ENCODE data around the gene PFKFB2. TPM values are rescaled to one million over a fixed set of nuclear protein-coding genes. Genes with fewer than 3 reads are reported as not detected.

PFKFB2 gene
- total and polyA plus RNA-seq, 4 experiments from 2014 or later = 0.40 to 1.9 (median 1.1) TPM

DNA sequence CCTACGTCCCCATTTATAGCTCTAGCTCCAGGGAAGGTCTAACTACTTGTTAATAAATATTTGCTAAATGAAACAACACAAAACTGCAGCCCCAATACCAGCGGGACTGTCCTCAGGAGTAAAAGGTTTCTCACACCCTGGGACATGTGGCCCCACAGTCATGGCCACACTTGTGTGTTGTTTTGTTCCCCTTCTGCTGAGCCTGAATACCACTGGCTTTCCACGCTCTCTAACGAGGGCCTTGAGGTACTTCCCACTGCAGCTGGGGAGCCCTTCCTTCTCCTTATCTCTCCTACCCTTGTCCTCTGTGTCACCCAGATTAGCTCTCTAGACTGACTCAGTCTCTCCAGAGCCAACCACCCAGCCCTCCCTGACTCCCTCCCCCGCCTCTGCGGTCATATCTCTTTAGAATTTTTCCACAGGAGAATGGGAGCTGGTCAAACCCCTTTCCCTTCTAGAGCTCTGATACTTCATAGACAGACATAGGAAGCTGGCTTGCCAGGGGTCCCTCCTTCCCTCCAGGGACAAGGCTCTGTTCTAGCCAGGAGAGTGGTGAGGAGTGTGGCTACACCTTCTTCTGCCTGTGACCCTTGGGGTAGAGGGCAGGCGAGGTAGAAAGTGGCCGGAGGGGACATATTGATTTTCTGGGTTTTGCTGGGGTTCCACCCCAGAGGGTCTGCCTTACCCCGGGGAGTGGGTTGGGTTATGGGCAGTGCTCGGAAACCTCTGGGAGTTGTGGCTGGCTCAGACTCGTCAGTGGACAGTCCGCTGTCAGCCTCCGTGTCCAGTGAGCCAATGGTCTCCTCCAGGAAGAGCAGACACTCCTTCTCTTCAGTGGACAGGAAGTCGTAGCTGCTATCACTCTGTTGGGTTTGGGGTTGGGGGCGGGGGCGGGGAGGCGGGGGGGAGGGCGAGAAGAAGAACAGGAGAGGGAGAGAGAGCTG, 28.6 kb upstream of the PFKFB2 start:
- no peak overlapping the region for H3K27ac Mint-ChIP-seq
- peaks cover 5% of the 10 kb centered on the region for H3K4me1 ChIP-seq (ENCODE audit: insufficient read depth, low read length)
- no peak overlapping the region for H3K27ac ChIP-seq (ENCODE audit: low read depth, low read length)
- CTCF ChIA-PET (ENCODE audit: partially characterized antibody) = interaction anchor here (1.4 kb wide), 1 partner anchor 20 kb away, joined by 5 read pairs; no protein-coding TSS in a partner anchor
- peaks cover 25 to 40% of the 10 kb centered on the region in 2 donors for H3K27me3 Mint-ChIP-seq
- intact Hi-C loops (cut with micrococcal nuclease) = no loop called here
- H3K9me3 ChIP-seq (ENCODE audit: control insufficient read depth in 1 of 2, low read length in 2 of 2) = no peaks in the 10 kb centered on the region
- H3K4me3 ChIP-seq (ENCODE audit: low read length in 2 of 2) = no peak overlapping the region
- POLR2A ChIA-PET (ENCODE audit: partially characterized antibody) = no interaction called here
- DNase-seq = no peak
- H3K36me3 Mint-ChIP-seq = no peaks in the 10 kb centered on the region
- peaks cover 9% of the 10 kb centered on the region for H3K27me3 ChIP-seq (ENCODE audit: insufficient read depth, low read length)
- H3K4me3 Mint-ChIP-seq = no peak overlapping the region
- no peaks in the 10 kb centered on the region for H3K36me3 ChIP-seq (ENCODE audit: insufficient read depth, low read length)
- no peaks in the 10 kb centered on the region for H3K4me1 Mint-ChIP-seq
- H3K9me3 Mint-ChIP-seq = no peaks in the 10 kb centered on the region

GRCh38 chr1:207025146-207025880, 27.8 kb upstream of the PFKFB2 start:
- peaks cover 9% of the 10 kb centered on the region for H3K27me3 ChIP-seq (ENCODE audit: insufficient read depth, low read length)
- H3K9me3 ChIP-seq (ENCODE audit: control insufficient read depth in 1 of 2, low read length in 2 of 2) = no peaks in the 10 kb centered on the region
- H3K4me1 ChIP-seq (ENCODE audit: insufficient read depth, low read length) = no peaks in the 10 kb centered on the region
- Mint-ChIP-seq H3K9me3 (no peaks in the 10 kb centered on the region), H3K27me3 (peaks cover 29 to 47% of the 10 kb centered on the region in 2 donors), H3K36me3 (no peaks in the 10 kb centered on the region), H3K4me1 (no peaks in the 10 kb centered on the region), H3K27ac (no peak overlapping the region), H3K4me3 (no peak overlapping the region)
- intact Hi-C loops (cut with micrococcal nuclease) = no loop called here
- CTCF ChIA-PET (ENCODE audit: partially characterized antibody) = interaction anchor here (1.4 kb wide), 1 partner anchor 21 kb away, joined by 5 read pairs; no protein-coding TSS in a partner anchor
- H3K4me3 ChIP-seq (ENCODE audit: low read length in 2 of 2) = no peak overlapping the region
- no peak overlapping the region for H3K27ac ChIP-seq (ENCODE audit: low read depth, low read length)
- POLR2A ChIA-PET (ENCODE audit: partially characterized antibody) = no interaction called here
- no peaks in the 10 kb centered on the region for H3K36me3 ChIP-seq (ENCODE audit: insufficient read depth, low read length)
- DNase-seq = no peak

DNA sequence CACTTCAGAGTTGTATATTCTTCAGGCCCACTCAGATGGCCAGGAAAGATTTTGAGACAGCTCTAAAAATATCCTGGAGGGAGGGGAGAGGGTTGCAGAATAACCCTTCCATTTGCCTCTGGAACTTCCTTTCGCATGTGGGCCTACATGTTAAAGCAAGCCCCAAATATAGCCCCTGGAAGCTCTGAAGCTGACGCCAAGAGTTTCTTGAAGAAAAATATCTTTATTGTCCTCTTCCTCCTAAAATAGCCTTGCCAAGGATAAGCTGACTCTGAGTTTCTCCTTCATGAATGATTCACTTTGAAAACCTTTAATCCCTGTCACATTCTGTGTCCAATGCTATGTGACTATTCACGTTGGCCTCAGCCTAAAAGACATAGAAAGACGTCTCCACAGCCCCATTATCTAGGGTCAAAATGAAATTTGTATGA, 27.0 kb upstream of the PFKFB2 start:
- intact Hi-C loops (cut with micrococcal nuclease) = no loop called here
- H3K36me3 ChIP-seq (ENCODE audit: insufficient read depth, low read length) = no peaks in the 10 kb centered on the region
- no peaks in the 10 kb centered on the region for H3K4me1 ChIP-seq (ENCODE audit: insufficient read depth, low read length)
- no peak for DNase-seq
- H3K36me3 Mint-ChIP-seq = no peaks in the 10 kb centered on the region
- H3K27me3 Mint-ChIP-seq = peaks cover 30 to 48% of the 10 kb centered on the region in 2 donors
- H3K27ac ChIP-seq (ENCODE audit: low read depth, low read length) = no peak overlapping the region
- no peaks in the 10 kb centered on the region for H3K4me1 Mint-ChIP-seq
- H3K4me3 ChIP-seq (ENCODE audit: low read length in 2 of 2) = no peak overlapping the region
- CTCF ChIA-PET (ENCODE audit: partially characterized antibody) = interaction anchor here (1.4 kb wide), 1 partner anchor 22 kb away, joined by 5 read pairs; no protein-coding TSS in a partner anchor
- no peak overlapping the region for H3K27ac Mint-ChIP-seq
- H3K27me3 ChIP-seq (ENCODE audit: insufficient read depth, low read length) = peaks cover 9% of the 10 kb centered on the region
- H3K9me3 ChIP-seq (ENCODE audit: control insufficient read depth in 1 of 2, low read length in 2 of 2) = no peaks in the 10 kb centered on the region
- POLR2A ChIA-PET (ENCODE audit: partially characterized antibody) = no interaction called here
- no peak overlapping the region for H3K4me3 Mint-ChIP-seq
- H3K9me3 Mint-ChIP-seq = no peaks in the 10 kb centered on the region

DNA sequence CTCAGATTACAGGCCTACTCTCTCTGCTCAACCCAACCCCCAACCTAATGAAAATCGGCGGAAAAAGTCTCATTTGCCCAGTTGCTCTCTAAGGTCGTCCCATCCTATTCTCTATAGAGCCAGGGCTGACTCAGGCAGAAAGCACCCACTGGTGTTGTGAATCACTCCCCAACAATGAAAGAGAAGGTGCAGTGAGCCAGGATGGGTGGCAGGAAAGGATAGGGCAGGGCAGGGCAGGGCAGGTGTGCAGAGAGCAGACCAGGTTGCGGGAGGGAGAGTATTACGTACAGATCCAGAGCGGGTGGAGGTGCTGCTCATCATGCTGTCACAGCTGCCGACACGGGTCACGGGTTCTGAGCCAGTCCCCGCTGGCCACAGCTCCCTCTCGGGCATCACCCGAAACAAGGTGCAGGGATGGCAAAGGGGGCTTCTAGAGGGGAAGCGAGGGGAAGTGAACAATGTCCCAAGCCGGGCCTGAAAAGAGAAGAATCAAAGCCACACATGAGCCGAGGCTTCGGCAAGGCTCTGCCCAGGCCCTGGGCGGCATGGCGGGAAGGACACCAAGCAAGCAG, 25.8 kb upstream of the PFKFB2 start:
- POLR2A ChIA-PET (ENCODE audit: partially characterized antibody) = no interaction called here
- CTCF ChIA-PET (ENCODE audit: partially characterized antibody) = no interaction called here
- peaks cover 9% of the 10 kb centered on the region for H3K27me3 ChIP-seq (ENCODE audit: insufficient read depth, low read length)
- H3K4me1 ChIP-seq (ENCODE audit: insufficient read depth, low read length) = no peaks in the 10 kb centered on the region
- H3K27ac ChIP-seq (ENCODE audit: low read depth, low read length) = no peak overlapping the region
- no peaks in the 10 kb centered on the region for H3K4me1 Mint-ChIP-seq
- no peak overlapping the region for H3K27ac Mint-ChIP-seq
- H3K9me3 ChIP-seq (ENCODE audit: control insufficient read depth in 1 of 2, low read length in 2 of 2) = no peaks in the 10 kb centered on the region
- intact Hi-C loops (cut with micrococcal nuclease) = no loop called here
- no peaks in the 10 kb centered on the region for H3K36me3 Mint-ChIP-seq
- DNase-seq = no peak
- no peaks in the 10 kb centered on the region for H3K9me3 Mint-ChIP-seq
- H3K4me3 ChIP-seq (ENCODE audit: low read length in 2 of 2) = no peak overlapping the region
- H3K4me3 Mint-ChIP-seq = no peak overlapping the region
- H3K27me3 Mint-ChIP-seq = peaks cover 41 to 53% of the 10 kb centered on the region in 2 donors
- H3K36me3 ChIP-seq (ENCODE audit: insufficient read depth, low read length) = no peaks in the 10 kb centered on the region

- Histone ChIP-seq H3K9me3 (ENCODE audit: control insufficient read depth in 1 of 2, low read length in 2 of 2) (no peaks in the 10 kb centered on the region), H3K4me3 (ENCODE audit: low read length in 2 of 2) (no peak overlapping the region), H3K36me3 (ENCODE audit: insufficient read depth, low read length) (no peaks in the 10 kb centered on the region), H3K4me1 (ENCODE audit: insufficient read depth, low read length) (no peaks in the 10 kb centered on the region), H3K27me3 (ENCODE audit: insufficient read depth, low read length) (peaks cover 9% of the 10 kb centered on the region), H3K27ac (ENCODE audit: low read depth, low read length) (no peak overlapping the region)
- Mint-ChIP-seq H3K4me3 (no peak overlapping the region), H3K4me1 (no peaks in the 10 kb centered on the region), H3K27me3 (peaks cover 42 to 57% of the 10 kb centered on the region in 2 donors), H3K9me3 (no peaks in the 10 kb centered on the region), H3K27ac (no peak overlapping the region), H3K36me3 (no peaks in the 10 kb centered on the region)
- POLR2A ChIA-PET (ENCODE audit: partially characterized antibody) = no interaction called here
- DNase-seq = no peak
- CTCF ChIA-PET (ENCODE audit: partially characterized antibody) = interaction anchor here (1.7 kb wide), 1 partner anchor 24 kb away, joined by 4 read pairs; no protein-coding TSS in a partner anchor
- intact Hi-C loops (cut with micrococcal nuclease) = no loop called here
These were observed 25.2 kb upstream of the PFKFB2 start for GRCh38 chr1:207027921-207028320.

DNA sequence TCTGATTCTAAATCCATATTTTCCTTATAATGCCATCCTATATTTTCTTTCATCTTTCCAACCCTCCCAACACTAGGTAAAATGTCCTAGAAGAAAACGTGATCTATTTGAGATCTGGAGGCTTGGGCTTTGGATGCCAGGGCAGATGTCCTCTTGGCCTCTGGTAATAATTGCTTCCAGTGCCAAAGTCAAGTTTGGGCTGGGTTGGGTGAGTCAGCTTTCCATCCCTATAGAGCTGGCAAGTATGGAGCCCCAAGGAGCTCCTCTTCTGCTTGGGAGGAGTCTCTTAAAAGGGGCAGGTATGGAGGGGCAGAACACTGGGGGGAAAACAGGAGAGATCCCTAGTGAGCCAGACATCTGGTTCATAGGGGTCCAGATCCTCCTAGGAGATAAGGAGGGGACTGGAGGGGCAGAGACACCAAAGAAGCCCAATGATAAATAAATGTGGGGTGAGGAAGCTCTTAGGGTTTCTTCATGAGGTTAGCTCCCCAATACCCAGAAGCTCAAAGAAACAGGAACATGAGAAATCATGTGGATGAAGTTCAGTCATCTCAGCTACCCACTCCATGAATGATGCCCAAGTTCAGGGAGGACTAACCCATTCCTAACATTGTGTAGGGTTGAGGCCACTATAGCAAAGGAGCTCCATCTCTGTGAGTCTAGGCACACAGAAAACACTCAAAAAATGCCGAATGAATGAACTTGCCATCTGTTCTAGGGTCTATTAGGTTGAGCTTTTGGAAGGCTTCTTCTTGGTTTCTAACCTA, 24.0 kb upstream of the PFKFB2 start:
- no peak overlapping the region for H3K4me3 ChIP-seq (ENCODE audit: low read length in 2 of 2)
- intact Hi-C loops (cut with micrococcal nuclease) = no loop called here
- no peaks in the 10 kb centered on the region for H3K9me3 ChIP-seq (ENCODE audit: control insufficient read depth in 1 of 2, low read length in 2 of 2)
- Mint-ChIP-seq H3K27ac (no peak overlapping the region), H3K9me3 (no peaks in the 10 kb centered on the region), H3K4me1 (no peaks in the 10 kb centered on the region), H3K4me3 (no peak overlapping the region), H3K27me3 (peaks cover 42 to 54% of the 10 kb centered on the region in 2 donors), H3K36me3 (no peaks in the 10 kb centered on the region)
- H3K4me1 ChIP-seq (ENCODE audit: insufficient read depth, low read length) = no peaks in the 10 kb centered on the region
- H3K27ac ChIP-seq (ENCODE audit: low read depth, low read length) = no peak overlapping the region
- no peaks in the 10 kb centered on the region for H3K36me3 ChIP-seq (ENCODE audit: insufficient read depth, low read length)
- H3K27me3 ChIP-seq (ENCODE audit: insufficient read depth, low read length) = peaks cover 15% of the 10 kb centered on the region
- ChIA-PET POLR2A (ENCODE audit: partially characterized antibody) (no interaction called here), CTCF (ENCODE audit: partially characterized antibody) (interaction anchor here (1.0 to 1.7 kb wide), 2 partner anchors 17 to 25 kb away, joined by 3 to 4 read pairs; no protein-coding TSS in a partner anchor)
- DNase-seq = no peak
